Stimulated activated CD4-positive, alpha-beta T cell treated with anti-CD3 and anti-CD28 coated beads, Interleukin-1b, Interleukin-23, amount 100 ng/mL, for 24 hours (primary cell): ENCODE data around the gene PRRT4.

Source experiments
- DNase-seq, 4 experiments: peaks; one replicate each; pipeline ENCODE4 v3.0.0-alpha.2; 2020; ENCODE audit warnings: low read depth in 4 of 4, low spot score in 1 of 4

Gene PRRT4

GRCh38 chr7:128349466-128349825 lies 12.0 kb downstream of the PRRT4 start:
- DNase-seq = no peak

GRCh38 chr7:128347647-128348097 lies 13.8 kb downstream of the PRRT4 start:
- DNase-seq = peak in 1 of 4 experiments; percentile 38

GRCh38 chr7:128344431-128344774 lies 17.1 kb downstream of the PRRT4 start:
- no peak for DNase-seq

- peak; percentile 60 to 72 (median 68) for DNase-seq
Observed at GRCh38 chr7:128343554-128344430, 17.7 kb downstream of the PRRT4 start, which contains the start of gene RBM28. RBM28 (minus strand) TSS chr7:128343908; CDS start chr7:128343793, 115 bp downstream.

GRCh38 chr7:128341733-128342132 lies 19.8 kb downstream of the PRRT4 start:
- no peak for DNase-seq

GRCh38 chr7:128335730-128336129 lies 25.8 kb downstream of the PRRT4 start:
- no peak for DNase-seq

GRCh38 chr7:128324368-128324680 lies 37.2 kb downstream of the PRRT4 start:
- DNase-seq = no peak

GRCh38 chr7:128323459-128324367 lies 37.8 kb downstream of the PRRT4 start:
- DNase-seq = no peak

- no peak for DNase-seq
Observed at GRCh38 chr7:128323040-128323439, 38.5 kb downstream of the PRRT4 start.

- no peak for DNase-seq
Observed at GRCh38 chr7:128322040-128322643, 39.3 kb downstream of the PRRT4 start.

GRCh38 chr7:128321044-128321422 lies 40.5 kb downstream of the PRRT4 start:
- DNase-seq = no peak

GRCh38 chr7:128318691-128319090 lies 42.8 kb downstream of the PRRT4 start:
- no peak for DNase-seq

- DNase-seq = no peak
Observed at GRCh38 chr7:128311013-128311412, 50.5 kb downstream of the PRRT4 start.

GRCh38 chr7:128310499-128310898 lies 51.0 kb downstream of the PRRT4 start:
- no peak for DNase-seq

GRCh38 chr7:128309976-128310375 lies 51.5 kb downstream of the PRRT4 start:
- DNase-seq = no peak

GRCh38 chr7:128309124-128309523 lies 52.4 kb downstream of the PRRT4 start:
- DNase-seq = no peak

- no peak for DNase-seq
Observed at GRCh38 chr7:128307061-128307460, 54.4 kb downstream of the PRRT4 start.

- DNase-seq = no peak
Observed at GRCh38 chr7:128304212-128304611, 57.3 kb downstream of the PRRT4 start.

- DNase-seq = no peak
Observed at GRCh38 chr7:128303643-128304042, 57.8 kb downstream of the PRRT4 start.

GRCh38 chr7:128303133-128303532 lies 58.4 kb downstream of the PRRT4 start:
- DNase-seq = no peak

GRCh38 chr7:128302139-128302538 lies 59.4 kb downstream of the PRRT4 start:
- DNase-seq = no peak
